ENCODE results near the gene GRM1.

DNA sequence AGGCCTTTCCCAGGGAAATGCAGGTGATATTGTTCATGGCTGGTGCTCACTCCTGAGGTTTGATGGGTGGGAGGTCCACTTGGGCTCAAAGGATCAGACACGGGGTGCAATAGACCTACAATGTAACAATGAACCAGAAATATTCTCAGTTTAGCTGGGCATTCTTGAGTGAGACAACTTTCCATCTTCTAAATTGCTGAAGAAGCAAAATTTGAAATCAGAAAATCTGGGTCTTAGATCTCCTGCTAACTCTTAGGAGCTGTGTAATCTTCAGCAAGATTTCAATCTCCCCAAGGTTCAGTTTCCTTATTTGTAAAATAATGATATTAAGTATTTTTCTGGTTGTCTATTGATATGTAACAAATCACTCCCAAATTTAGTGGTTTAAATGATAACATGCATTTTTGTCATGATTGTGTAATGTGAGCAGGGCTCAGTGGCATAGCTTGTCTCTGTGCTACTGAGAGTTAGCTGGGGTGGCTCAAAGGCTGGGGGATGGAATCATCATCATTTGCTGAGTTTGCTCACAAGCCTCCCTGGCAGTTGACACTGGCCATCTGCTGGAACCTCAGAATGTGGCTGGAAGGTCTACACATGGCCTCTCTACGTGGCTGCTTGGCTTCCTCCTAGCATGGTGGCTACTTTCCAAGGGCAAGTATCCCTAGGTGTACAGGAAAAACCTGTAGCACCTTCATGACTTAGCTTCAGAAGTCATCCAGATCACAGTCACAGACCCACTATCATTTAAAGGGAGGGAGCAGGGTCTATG is 98.8 kb downstream of the GRM1 start:
- TF ChIP-seq, protein P1, sequence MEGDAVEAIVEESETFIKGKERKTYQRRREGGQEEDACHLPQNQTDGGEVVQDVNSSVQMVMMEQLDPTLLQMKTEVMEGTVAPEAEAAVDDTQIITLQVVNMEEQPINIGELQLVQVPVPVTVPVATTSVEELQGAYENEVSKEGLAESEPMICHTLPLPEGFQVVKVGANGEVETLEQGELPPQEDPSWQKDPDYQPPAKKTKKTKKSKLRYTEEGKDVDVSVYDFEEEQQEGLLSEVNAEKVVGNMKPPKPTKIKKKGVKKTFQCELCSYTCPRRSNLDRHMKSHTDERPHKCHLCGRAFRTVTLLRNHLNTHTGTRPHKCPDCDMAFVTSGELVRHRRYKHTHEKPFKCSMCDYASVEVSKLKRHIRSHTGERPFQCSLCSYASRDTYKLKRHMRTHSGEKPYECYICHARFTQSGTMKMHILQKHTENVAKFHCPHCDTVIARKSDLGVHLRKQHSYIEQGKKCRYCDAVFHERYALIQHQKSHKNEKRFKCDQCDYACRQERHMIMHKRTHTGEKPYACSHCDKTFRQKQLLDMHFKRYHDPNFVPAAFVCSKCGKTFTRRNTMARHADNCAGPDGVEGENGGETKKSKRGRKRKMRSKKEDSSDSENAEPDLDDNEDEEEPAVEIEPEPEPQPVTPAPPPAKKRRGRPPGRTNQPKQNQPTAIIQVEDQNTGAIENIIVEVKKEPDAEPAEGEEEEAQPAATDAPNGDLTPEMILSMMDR (IDR thresholded peaks at IDR 0.05), result no peak
- TF ChIP-seq POLR2A (IDR thresholded peaks at IDR 0.05), result no peak

All from lower leg skin (tissue), 3 donors.